KMS-11 (cell line): ENCODE measurements around the gene ROPN1L.

Experiments used
- H2AFZ ChIP-seq: fragments of 200-600 bp; sonication (generic); 2 replicates; pipeline ENCODE4 v1.6.1; 2016; ENCODE audit warnings: antibody characterized with exemption, mixed run types, low read depth
- H3K27ac ChIP-seq: fragments of 200-600 bp; sonication (generic); 2 replicates; pipeline ENCODE4 v1.6.1; 2016; ENCODE audit warnings: mild to moderate bottlenecking, mixed run types
- H3K27me3 ChIP-seq: fragments of 200-600 bp; sonication (generic); 2 replicates; pipeline ENCODE4 v1.6.1; 2017; ENCODE audit warnings: mild to moderate bottlenecking, low read depth, mixed run types, moderate library complexity; ENCODE audit not compliant: insufficient read depth
- H3K36me3 ChIP-seq: fragments of 200-600 bp; sonication (generic); 2 replicates; pipeline ENCODE4 v1.6.1; 2017; ENCODE audit warnings: mild to moderate bottlenecking, mixed run types; ENCODE audit not compliant: insufficient read depth
- H3K4me1 ChIP-seq: fragments of 200-600 bp; sonication (generic); 2 replicates; pipeline ENCODE4 v1.6.1; 2016; ENCODE audit warnings: mild to moderate bottlenecking, low read depth, mixed run types; ENCODE audit not compliant: poor library complexity, severe bottlenecking
- H3K4me2 ChIP-seq: fragments of 200-600 bp; sonication (generic); 2 replicates; pipeline ENCODE4 v1.7.0; 2016; ENCODE audit warnings: mild to moderate bottlenecking, mixed run types
- H3K4me3 ChIP-seq: fragments of 200-600 bp; sonication (generic); IDR thresholded peaks from 2 replicates; pipeline ENCODE4 v1.6.1; 2017; ENCODE audit warnings: low read depth, low read length, mixed read lengths; ENCODE audit not compliant: insufficient read depth
- H3K79me2 ChIP-seq: fragments of 200-600 bp; sonication (generic); 2 replicates; pipeline ENCODE4 v1.6.1; 2016; ENCODE audit warnings: low read depth, mixed run types; ENCODE audit not compliant: insufficient read depth
- H3K9ac ChIP-seq: fragments of 200-600 bp; sonication (generic); 2 replicates; pipeline ENCODE4 v1.6.1; 2016; ENCODE audit warnings: mild to moderate bottlenecking, mixed run types
- H4K20me1 ChIP-seq: fragments of 200-600 bp; sonication (generic); 2 replicates; pipeline ENCODE4 v1.6.1; 2016; ENCODE audit warnings: mild to moderate bottlenecking, mixed run types; ENCODE audit not compliant: insufficient read depth
- TF ChIP-seq, protein P1 (sequence below): fragments of 200-600 bp; sonication (generic); conservative IDR thresholded peaks from 2 replicates; pipeline ENCODE4 v1.6.1; 2017; ENCODE audit warnings: low read depth, mild to moderate bottlenecking, antibody characterized with exemption, low read length, moderate library complexity, mixed read lengths

ROPN1L gene

GRCh38 chr5:10500669-10501068 lies 59.0 kb downstream of the ROPN1L start:
- H3K79me2 ChIP-seq = no peaks in the 10 kb centered on the region
- H3K27ac ChIP-seq = no peak overlapping the region
- no peak overlapping the region for H2AFZ ChIP-seq
- H3K4me3 ChIP-seq = no peak overlapping the region
- H3K4me1 ChIP-seq = no peaks in the 10 kb centered on the region
- H4K20me1 ChIP-seq = no peaks in the 10 kb centered on the region
- no peaks in the 10 kb centered on the region for H3K27me3 ChIP-seq
- no peak overlapping the region for H3K9ac ChIP-seq
- TF ChIP-seq, protein P1, sequence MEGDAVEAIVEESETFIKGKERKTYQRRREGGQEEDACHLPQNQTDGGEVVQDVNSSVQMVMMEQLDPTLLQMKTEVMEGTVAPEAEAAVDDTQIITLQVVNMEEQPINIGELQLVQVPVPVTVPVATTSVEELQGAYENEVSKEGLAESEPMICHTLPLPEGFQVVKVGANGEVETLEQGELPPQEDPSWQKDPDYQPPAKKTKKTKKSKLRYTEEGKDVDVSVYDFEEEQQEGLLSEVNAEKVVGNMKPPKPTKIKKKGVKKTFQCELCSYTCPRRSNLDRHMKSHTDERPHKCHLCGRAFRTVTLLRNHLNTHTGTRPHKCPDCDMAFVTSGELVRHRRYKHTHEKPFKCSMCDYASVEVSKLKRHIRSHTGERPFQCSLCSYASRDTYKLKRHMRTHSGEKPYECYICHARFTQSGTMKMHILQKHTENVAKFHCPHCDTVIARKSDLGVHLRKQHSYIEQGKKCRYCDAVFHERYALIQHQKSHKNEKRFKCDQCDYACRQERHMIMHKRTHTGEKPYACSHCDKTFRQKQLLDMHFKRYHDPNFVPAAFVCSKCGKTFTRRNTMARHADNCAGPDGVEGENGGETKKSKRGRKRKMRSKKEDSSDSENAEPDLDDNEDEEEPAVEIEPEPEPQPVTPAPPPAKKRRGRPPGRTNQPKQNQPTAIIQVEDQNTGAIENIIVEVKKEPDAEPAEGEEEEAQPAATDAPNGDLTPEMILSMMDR = no peak
- no peaks in the 10 kb centered on the region for H3K36me3 ChIP-seq
- H3K4me2 ChIP-seq = no peak overlapping the region

DNA sequence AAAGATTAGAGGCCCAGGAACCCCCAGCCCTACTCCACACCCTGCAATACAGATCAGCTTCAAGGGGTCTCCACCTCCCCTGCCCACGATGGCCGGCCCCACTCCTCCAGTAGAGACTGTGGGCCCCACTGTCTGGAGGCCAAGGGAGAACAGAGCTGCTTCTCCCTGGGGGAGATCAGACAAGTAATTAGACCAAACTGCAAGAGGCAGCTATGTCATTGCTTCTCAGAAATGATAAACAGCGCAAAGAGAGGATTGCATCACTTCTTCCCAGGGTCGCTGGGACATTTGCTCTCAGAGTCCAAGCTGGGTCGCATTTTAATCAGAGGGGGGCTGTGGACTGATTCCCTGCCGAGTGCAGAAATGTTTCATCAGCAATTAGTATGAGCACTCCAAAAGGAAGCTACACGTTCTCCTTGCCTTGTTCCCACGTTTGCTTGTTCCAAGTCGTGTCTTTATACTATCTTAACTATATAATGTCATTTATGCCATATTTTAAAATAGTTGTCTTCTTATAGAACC lies 59.9 kb downstream of the ROPN1L start:
- Histone ChIP-seq H4K20me1 (no peaks in the 10 kb centered on the region), H2AFZ (no peak overlapping the region), H3K79me2 (no peaks in the 10 kb centered on the region), H3K4me3 (no peak overlapping the region), H3K36me3 (no peaks in the 10 kb centered on the region), H3K27ac (no peak overlapping the region), H3K4me1 (no peaks in the 10 kb centered on the region), H3K4me2 (no peak overlapping the region), H3K27me3 (no peaks in the 10 kb centered on the region), H3K9ac (no peak overlapping the region)
- TF ChIP-seq, protein P1 = no peak

DNA sequence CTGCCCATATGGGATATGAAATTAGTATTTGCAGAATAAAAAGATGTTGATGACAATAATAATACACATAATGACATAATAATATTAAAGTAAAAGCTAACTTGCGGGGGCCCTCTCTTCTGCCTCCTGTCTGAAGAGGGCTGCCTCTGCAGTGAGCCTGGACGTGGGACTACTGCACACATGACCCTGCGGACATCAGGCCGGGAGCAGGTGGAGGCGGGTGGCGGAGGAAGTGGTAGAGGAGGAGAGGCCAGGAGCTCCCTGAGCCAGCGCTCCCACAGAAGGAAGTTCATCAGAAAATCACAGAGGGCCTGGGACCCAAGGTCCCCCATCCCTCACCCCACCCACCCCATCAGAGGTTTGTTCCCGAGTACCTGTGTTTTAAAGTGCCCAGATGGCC lies 60.5 kb downstream of the ROPN1L start:
- no peaks in the 10 kb centered on the region for H3K4me1 ChIP-seq
- no peaks in the 10 kb centered on the region for H3K36me3 ChIP-seq
- H3K27me3 ChIP-seq = no peaks in the 10 kb centered on the region
- no peak overlapping the region for H3K4me2 ChIP-seq
- H3K4me3 ChIP-seq = no peak overlapping the region
- no peaks in the 10 kb centered on the region for H4K20me1 ChIP-seq
- TF ChIP-seq, protein P1 = no peak
- no peak overlapping the region for H3K27ac ChIP-seq
- no peak overlapping the region for H2AFZ ChIP-seq
- no peaks in the 10 kb centered on the region for H3K79me2 ChIP-seq
- no peak overlapping the region for H3K9ac ChIP-seq

DNA sequence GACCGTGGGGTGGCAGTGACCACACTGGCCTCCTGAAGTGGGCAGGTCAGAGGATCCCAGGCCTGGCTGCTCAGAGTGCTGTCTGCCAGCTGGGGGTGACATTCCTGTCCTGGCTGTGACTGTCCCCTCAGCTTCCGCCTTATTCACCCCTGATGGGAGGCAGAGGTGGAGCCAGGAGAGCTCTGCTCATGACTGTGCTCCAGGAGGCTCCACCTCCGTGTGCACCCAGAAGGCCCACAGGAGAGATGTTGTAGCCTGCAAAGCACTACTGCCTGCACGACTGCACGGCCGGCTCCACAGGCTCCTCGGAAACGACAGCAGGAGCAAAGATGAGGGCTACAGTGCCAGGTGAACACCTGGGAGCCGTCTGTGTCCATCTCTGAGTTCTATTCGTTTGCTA lies 60.9 kb downstream of the ROPN1L start:
- Histone ChIP-seq H3K4me1 (no peaks in the 10 kb centered on the region), H3K27me3 (no peaks in the 10 kb centered on the region), H3K36me3 (no peaks in the 10 kb centered on the region), H3K9ac (no peak overlapping the region), H3K27ac (no peak overlapping the region), H3K79me2 (no peaks in the 10 kb centered on the region), H4K20me1 (no peaks in the 10 kb centered on the region), H3K4me2 (no peak overlapping the region), H3K4me3 (no peak overlapping the region), H2AFZ (no peak overlapping the region)
- TF ChIP-seq, protein P1 = no peak

GRCh38 chr5:10503321-10503720 lies 61.6 kb downstream of the ROPN1L start:
- no peak overlapping the region for H3K9ac ChIP-seq
- TF ChIP-seq, protein P1 = no peak
- H3K79me2 ChIP-seq = no peaks in the 10 kb centered on the region
- H3K4me1 ChIP-seq = no peaks in the 10 kb centered on the region
- no peaks in the 10 kb centered on the region for H3K36me3 ChIP-seq
- H3K27ac ChIP-seq = no peak overlapping the region
- H2AFZ ChIP-seq = no peak overlapping the region
- no peaks in the 10 kb centered on the region for H3K27me3 ChIP-seq
- H4K20me1 ChIP-seq = no peaks in the 10 kb centered on the region
- H3K4me3 ChIP-seq = no peak overlapping the region
- H3K4me2 ChIP-seq = no peak overlapping the region
